GM13976 (cell line): ENCODE measurements around the gene PLBD2.

Experiments
- DNase-seq: peaks from one replicate; pipeline ENCODE4 v3.0.0; 2012; ENCODE audit warnings: low spot score
- CTCF ChIP-seq: IDR thresholded peaks from 2 replicates; pipeline ENCODE4 v1.5.1; 2012; ENCODE audit warnings: borderline replicate concordance, mild to moderate bottlenecking; ENCODE audit not compliant: insufficient read depth; ENCODE audit errors: extremely low read depth, missing control alignments, control extremely low read depth
- in situ Hi-C: fragments of 300-500 bp; cut with MboI; formaldehyde crosslinking; loops from one replicate; pipeline ENCODE4 v1.12.0; 2022; ENCODE audit warnings: low sequenced_read_pairs, mixed read lengths, inconsistent platforms; ENCODE audit not compliant: unreplicated experiment

PLBD2 gene

GRCh38 chr12:113403435-113404415, 45.3 kb downstream of the PLBD2 start, which contains the start of gene SDS:
TSS of gene SDS (minus strand) at chr12:113403887. CDS start at chr12:113399708, 4,179 bp downstream.
- in situ Hi-C loops = no loop called here
- TF ChIP-seq CTCF = no peak
- DNase-seq = no peak

GRCh38 chr12:113405694-113406093, 47.3 kb downstream of the PLBD2 start:
- in situ Hi-C loops = no loop called here
- no peak for TF ChIP-seq CTCF
- DNase-seq = no peak

GRCh38 chr12:113407931-113408600, 49.7 kb downstream of the PLBD2 start:
- DNase-seq = no peak
- in situ Hi-C loops = no loop called here
- no peak for TF ChIP-seq CTCF

- in situ Hi-C loops = no loop called here
- TF ChIP-seq CTCF = no peak
- DNase-seq = no peak
Observed at GRCh38 chr12:113408756-113409298, 50.4 kb downstream of the PLBD2 start.

- no peak for TF ChIP-seq CTCF
- DNase-seq = no peak
- in situ Hi-C loops = no loop called here
Observed at GRCh38 chr12:113409462-113410124, 51.2 kb downstream of the PLBD2 start.

- no peak for TF ChIP-seq CTCF
- in situ Hi-C loops = no loop called here
- no peak for DNase-seq
Observed at GRCh38 chr12:113413488-113413939, 55.1 kb downstream of the PLBD2 start.
